WTC11 (cell line): ENCODE data around the gene SMIM41. TPM values are rescaled to one million over a fixed set of nuclear protein-coding genes. Genes with fewer than 3 reads are reported as not detected.

Source experiments
- ATAC-seq: fragments of 200-7000 bp; cut with Tn5 transposase; 2 replicates; pipeline ENCODE4 v1.10.0; 2021; ENCODE audit warnings: mild to moderate bottlenecking, moderate library complexity
- CTCF ChIA-PET: fragments of 300-600 bp; sonication (Branson Sonifier 250); formaldehyde crosslinking; loops from one replicate; lab custom pipeline; 2021; ENCODE audit warnings: antibody characterized with exemption; lab: Charles Lee
- POLR2A ChIA-PET: fragments of 350-600 bp; sonication (Branson Sonifier 250); formaldehyde crosslinking; loops from one replicate; lab custom pipeline; 2021; ENCODE audit warnings: antibody characterized with exemption; lab: Charles Lee
- DNase-seq: peaks from one replicate; pipeline ENCODE4 v3.0.0; 2021; ENCODE audit warnings: low spot score
- H3K27ac Mint-ChIP-seq: 2 replicates; pipeline ENCODE4 v1.8.0; 2021; ENCODE audit warnings: mixed read lengths
- H3K27me3 Mint-ChIP-seq: 2 replicates; pipeline ENCODE4 v1.8.0; 2021; ENCODE audit warnings: low read depth, mild to moderate bottlenecking, moderate library complexity, mixed read lengths
- H3K36me3 Mint-ChIP-seq: 2 replicates; pipeline ENCODE4 v1.8.0; 2021; ENCODE audit warnings: mixed read lengths
- H3K4me1 Mint-ChIP-seq: 2 replicates; pipeline ENCODE4 v1.8.0; 2022; ENCODE audit warnings: mixed read lengths
- H3K4me3 Mint-ChIP-seq: 2 replicates; pipeline ENCODE4 v1.8.0; 2021; ENCODE audit warnings: mild to moderate bottlenecking, moderate library complexity, mixed read lengths
- H3K9me3 Mint-ChIP-seq: 2 replicates; pipeline ENCODE4 v1.8.0; 2021; ENCODE audit warnings: mixed read lengths
- GTF2I ChIP-seq: fragments of 250-450 bp; sonication (Bioruptor Pico); conservative IDR thresholded peaks from 2 replicates; pipeline ENCODE4 v1.4.0; 2021; ENCODE audit warnings: mild to moderate bottlenecking
- IRF2 ChIP-seq: sonication (generic); formaldehyde crosslinking; IDR thresholded peaks from 2 replicates; pipeline ENCODE4 v1.8.0; 2022; ENCODE audit warnings: low read depth, missing genetic modification reagents, borderline replicate concordance
- NFATC4 ChIP-seq: fragments of 250-450 bp; sonication (Bioruptor Pico); IDR thresholded peaks from 2 replicates; pipeline ENCODE4 v1.9.0; 2021; ENCODE audit warnings: mild to moderate bottlenecking
- NFE2L1 ChIP-seq: sonication (generic); formaldehyde crosslinking; IDR thresholded peaks from 2 replicates; pipeline ENCODE4 v1.8.1; 2023; ENCODE audit warnings: missing genetic modification reagents
- NR2C2 ChIP-seq: sonication (generic); formaldehyde crosslinking; IDR thresholded peaks from 2 replicates; pipeline ENCODE4 v1.8.0; 2022; ENCODE audit warnings: mild to moderate bottlenecking, missing genetic modification reagents
- ZNF232 ChIP-seq: sonication (generic); formaldehyde crosslinking; IDR thresholded peaks from 2 replicates; pipeline ENCODE4 v1.8.0; 2022; ENCODE audit warnings: mild to moderate bottlenecking, missing genetic modification reagents
- ZNF396 ChIP-seq: fragments of 250-450 bp; sonication (Bioruptor Pico); IDR thresholded peaks from 2 replicates; pipeline ENCODE4 v1.8.0; 2021; ENCODE audit warnings: mild to moderate bottlenecking, moderate library complexity, borderline replicate concordance
- total RNA-seq: library from RNA; stranded (reverse); gene quantifications from 3 replicates; pipeline ENCODE4 v1.2.3, GENCODE V29; 2021
- TF ChIP-seq, protein P1 (sequence below): sonication (generic); formaldehyde crosslinking; IDR thresholded peaks from 2 replicates; pipeline ENCODE4 v1.8.1; 2022; ENCODE audit warnings: mild to moderate bottlenecking, moderate library complexity, missing genetic modification reagents
- TF ChIP-seq, protein P2 (sequence below): sonication (generic); formaldehyde crosslinking; IDR thresholded peaks from 2 replicates; pipeline ENCODE4 v1.8.1; 2023; ENCODE audit warnings: mild to moderate bottlenecking, missing genetic modification reagents, borderline replicate concordance
- TF ChIP-seq, protein P3 (sequence below): sonication (generic); formaldehyde crosslinking; IDR thresholded peaks from 2 replicates; pipeline ENCODE4 v1.8.0; 2023; ENCODE audit warnings: missing genetic modification reagents, mild to moderate bottlenecking, borderline replicate concordance

The SMIM41 gene
- total RNA-seq, 1 experiment from 2014 or later: not detected

DNA sequence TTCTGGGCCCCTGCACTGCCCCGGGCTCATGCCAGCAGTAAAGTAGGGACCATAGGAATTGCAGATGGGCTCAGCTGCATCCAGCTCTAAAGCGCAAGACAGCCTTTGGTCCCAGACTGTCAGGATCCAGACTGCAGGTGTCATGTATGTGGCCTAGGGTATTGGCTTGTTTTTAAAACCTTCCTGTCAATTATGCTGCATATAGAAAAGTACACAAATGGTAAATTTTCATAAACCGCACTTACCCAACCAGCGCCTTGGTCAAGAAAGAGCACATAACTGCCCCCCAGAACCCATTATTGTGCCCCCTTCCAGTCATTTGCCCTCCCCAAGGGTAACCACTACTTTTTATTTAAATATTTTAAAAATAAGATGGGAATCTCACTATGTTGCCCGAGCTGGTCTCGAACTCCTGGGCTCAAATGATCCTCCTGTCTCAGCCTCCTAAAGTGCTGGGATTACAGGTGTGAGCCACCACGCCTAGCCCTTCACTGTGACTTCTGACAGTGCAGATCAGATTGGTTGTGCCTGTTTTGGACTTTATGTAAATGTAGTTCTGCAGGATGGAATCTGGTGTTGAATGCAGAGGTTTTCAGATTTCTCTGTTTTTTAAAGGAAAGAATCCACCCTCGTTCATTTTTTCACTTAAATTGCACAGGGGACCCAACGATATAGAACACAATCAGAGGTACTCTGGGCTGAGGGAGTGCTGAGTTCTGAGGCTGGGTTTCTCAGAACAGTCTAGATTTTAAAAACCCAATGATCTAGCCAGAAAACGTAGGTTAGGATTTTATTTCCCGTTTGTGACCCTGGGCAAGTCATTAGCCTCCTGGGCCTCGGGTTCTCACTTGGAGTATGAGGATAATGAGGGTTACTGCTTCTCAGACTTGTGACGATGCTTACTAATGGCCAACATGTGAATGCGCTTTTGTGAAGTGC, 21.6 kb upstream of the SMIM41 start:
- ChIA-PET CTCF (interaction anchor here (1.0 to 1.6 kb wide), 3 partner anchors 25 to 34 kb away, joined by 3 to 8 read pairs (median 7); no protein-coding TSS in a partner anchor), POLR2A (no interaction called here)
- no peaks in the 10 kb centered on the region for H3K4me1 Mint-ChIP-seq

DNA sequence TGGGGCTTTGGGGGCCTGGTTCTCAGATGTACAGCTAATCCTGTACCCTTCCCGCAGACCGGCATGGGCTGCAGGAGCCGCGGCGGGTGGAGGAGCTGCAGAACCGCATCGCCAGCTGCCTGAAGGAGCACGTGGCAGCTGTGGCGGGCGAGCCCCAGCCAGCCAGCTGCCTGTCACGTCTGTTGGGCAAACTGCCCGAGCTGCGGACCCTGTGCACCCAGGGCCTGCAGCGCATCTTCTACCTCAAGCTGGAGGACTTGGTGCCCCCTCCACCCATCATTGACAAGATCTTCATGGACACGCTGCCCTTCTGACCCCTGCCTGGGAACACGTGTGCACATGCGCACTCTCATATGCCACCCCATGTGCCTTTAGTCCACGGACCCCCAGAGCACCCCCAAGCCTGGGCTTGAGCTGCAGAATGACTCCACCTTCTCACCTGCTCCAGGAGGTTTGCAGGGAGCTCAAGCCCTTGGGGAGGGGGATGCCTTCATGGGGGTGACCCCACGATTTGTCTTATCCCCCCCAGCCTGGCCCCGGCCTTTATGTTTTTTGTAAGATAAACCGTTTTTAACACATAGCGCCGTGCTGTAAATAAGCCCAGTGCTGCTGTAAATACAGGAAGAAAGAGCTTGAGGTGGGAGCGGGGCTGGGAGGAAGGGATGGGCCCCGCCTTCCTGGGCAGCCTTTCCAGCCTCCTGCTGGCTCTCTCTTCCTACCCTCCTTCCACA, 20.7 kb upstream of the SMIM41 start:
- CTCF ChIA-PET: interaction anchor here (0.9 to 7.2 kb wide), 5 partner anchors 10 to 66 kb away, joined by 3 to 78 read pairs (median 7); partner anchors contain the start of gene ATG101
- Mint-ChIP-seq H3K9me3 (no peaks in the 10 kb centered on the region), H3K36me3 (0 out of 2 replicates have a peak, but pooled peaks cover 3% of the 10 kb centered on the region), H3K27ac (no peak overlapping the region), H3K4me3 (no peak overlapping the region), H3K27me3 (no peaks in the 10 kb centered on the region), H3K4me1 (no peaks in the 10 kb centered on the region)
- ATAC-seq: no peak
- TF ChIP-seq, protein P1, sequence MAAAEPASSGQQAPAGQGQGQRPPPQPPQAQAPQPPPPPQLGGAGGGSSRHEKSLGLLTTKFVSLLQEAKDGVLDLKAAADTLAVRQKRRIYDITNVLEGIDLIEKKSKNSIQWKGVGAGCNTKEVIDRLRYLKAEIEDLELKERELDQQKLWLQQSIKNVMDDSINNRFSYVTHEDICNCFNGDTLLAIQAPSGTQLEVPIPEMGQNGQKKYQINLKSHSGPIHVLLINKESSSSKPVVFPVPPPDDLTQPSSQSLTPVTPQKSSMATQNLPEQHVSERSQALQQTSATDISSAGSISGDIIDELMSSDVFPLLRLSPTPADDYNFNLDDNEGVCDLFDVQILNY (CRISPR knock-in tag): no peak
- TF ChIP-seq, protein P2, sequence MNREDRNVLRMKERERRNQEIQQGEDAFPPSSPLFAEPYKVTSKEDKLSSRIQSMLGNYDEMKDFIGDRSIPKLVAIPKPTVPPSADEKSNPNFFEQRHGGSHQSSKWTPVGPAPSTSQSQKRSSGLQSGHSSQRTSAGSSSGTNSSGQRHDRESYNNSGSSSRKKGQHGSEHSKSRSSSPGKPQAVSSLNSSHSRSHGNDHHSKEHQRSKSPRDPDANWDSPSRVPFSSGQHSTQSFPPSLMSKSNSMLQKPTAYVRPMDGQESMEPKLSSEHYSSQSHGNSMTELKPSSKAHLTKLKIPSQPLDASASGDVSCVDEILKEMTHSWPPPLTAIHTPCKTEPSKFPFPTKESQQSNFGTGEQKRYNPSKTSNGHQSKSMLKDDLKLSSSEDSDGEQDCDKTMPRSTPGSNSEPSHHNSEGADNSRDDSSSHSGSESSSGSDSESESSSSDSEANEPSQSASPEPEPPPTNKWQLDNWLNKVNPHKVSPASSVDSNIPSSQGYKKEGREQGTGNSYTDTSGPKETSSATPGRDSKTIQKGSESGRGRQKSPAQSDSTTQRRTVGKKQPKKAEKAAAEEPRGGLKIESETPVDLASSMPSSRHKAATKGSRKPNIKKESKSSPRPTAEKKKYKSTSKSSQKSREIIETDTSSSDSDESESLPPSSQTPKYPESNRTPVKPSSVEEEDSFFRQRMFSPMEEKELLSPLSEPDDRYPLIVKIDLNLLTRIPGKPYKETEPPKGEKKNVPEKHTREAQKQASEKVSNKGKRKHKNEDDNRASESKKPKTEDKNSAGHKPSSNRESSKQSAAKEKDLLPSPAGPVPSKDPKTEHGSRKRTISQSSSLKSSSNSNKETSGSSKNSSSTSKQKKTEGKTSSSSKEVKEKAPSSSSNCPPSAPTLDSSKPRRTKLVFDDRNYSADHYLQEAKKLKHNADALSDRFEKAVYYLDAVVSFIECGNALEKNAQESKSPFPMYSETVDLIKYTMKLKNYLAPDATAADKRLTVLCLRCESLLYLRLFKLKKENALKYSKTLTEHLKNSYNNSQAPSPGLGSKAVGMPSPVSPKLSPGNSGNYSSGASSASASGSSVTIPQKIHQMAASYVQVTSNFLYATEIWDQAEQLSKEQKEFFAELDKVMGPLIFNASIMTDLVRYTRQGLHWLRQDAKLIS (CRISPR knock-in tag): no peak
- TF ChIP-seq NFE2L1 (CRISPR knock-in tag): no peak
- TF ChIP-seq, protein P3, sequence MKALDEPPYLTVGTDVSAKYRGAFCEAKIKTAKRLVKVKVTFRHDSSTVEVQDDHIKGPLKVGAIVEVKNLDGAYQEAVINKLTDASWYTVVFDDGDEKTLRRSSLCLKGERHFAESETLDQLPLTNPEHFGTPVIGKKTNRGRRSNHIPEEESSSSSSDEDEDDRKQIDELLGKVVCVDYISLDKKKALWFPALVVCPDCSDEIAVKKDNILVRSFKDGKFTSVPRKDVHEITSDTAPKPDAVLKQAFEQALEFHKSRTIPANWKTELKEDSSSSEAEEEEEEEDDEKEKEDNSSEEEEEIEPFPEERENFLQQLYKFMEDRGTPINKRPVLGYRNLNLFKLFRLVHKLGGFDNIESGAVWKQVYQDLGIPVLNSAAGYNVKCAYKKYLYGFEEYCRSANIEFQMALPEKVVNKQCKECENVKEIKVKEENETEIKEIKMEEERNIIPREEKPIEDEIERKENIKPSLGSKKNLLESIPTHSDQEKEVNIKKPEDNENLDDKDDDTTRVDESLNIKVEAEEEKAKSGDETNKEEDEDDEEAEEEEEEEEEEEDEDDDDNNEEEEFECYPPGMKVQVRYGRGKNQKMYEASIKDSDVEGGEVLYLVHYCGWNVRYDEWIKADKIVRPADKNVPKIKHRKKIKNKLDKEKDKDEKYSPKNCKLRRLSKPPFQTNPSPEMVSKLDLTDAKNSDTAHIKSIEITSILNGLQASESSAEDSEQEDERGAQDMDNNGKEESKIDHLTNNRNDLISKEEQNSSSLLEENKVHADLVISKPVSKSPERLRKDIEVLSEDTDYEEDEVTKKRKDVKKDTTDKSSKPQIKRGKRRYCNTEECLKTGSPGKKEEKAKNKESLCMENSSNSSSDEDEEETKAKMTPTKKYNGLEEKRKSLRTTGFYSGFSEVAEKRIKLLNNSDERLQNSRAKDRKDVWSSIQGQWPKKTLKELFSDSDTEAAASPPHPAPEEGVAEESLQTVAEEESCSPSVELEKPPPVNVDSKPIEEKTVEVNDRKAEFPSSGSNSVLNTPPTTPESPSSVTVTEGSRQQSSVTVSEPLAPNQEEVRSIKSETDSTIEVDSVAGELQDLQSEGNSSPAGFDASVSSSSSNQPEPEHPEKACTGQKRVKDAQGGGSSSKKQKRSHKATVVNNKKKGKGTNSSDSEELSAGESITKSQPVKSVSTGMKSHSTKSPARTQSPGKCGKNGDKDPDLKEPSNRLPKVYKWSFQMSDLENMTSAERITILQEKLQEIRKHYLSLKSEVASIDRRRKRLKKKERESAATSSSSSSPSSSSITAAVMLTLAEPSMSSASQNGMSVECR: no peak
- TF ChIP-seq ZNF396 (CRISPR knock-in tag): no peak
- no peak for TF ChIP-seq GTF2I (CRISPR knock-in tag)
- no peak for TF ChIP-seq IRF2 (CRISPR knock-in tag)
- POLR2A ChIA-PET: interaction anchor here (0.6 kb wide), 1 partner anchor 65 kb away, joined by 6 read pairs; no protein-coding TSS in a partner anchor
- DNase-seq: no peak

More for the DNA sequence above, 21.6 kb upstream of the SMIM41 start:
- no peak overlapping the region for H3K27ac Mint-ChIP-seq
- ATAC-seq (no peak), DNase-seq (no peak)
- H3K27me3 Mint-ChIP-seq: no peaks in the 10 kb centered on the region
- no peak for TF ChIP-seq ZNF232
- no peak for TF ChIP-seq NR2C2 (CRISPR knock-in tag)
- TF ChIP-seq NFATC4 (CRISPR knock-in tag): no peak
- H3K36me3 Mint-ChIP-seq: 0 out of 2 replicates have a peak, but pooled peaks cover 3% of the 10 kb centered on the region
- H3K9me3 Mint-ChIP-seq: no peaks in the 10 kb centered on the region
- no peak overlapping the region for H3K4me3 Mint-ChIP-seq
